Adrenal gland (tissue), 5 donors: ENCODE results near the gene KCNK7.

ENCODE experiments used
- CTCF ChIP-seq, 6 experiments: fragments of 450-650 bp in 4 of 6; fragments of 200-600 bp in 2 of 6; sonication (generic) in 1 of 6; IDR thresholded peaks; 1 replicate in 5 of 6; 2 replicates in 1 of 6; pipeline versions ENCODE4 v1.5.1 to v1.8.0; 2016 to 2021; ENCODE audit warnings: antibody characterized with exemption in 6 of 6, mild to moderate bottlenecking in 2 of 6, moderate library complexity in 1 of 6
- POLR2A ChIP-seq, 2 donors: fragments of 450-650 bp; IDR thresholded peaks; one replicate each; pipeline ENCODE4 v1.6.1; 2017; ENCODE audit warnings: antibody characterized with exemption in 2 of 2, mild to moderate bottlenecking in 2 of 2, moderate library complexity in 1 of 2
- donor health status: DM: no; HTN: no; CAD: no.

GRCh38 chr11:65637794-65638419 is 42.3 kb upstream of the KCNK7 start, which contains the start of gene SIPA1:
- TF ChIP-seq CTCF (IDR thresholded peaks at IDR 0.05): peak; percentile 5 to 61 (median 45)
- TF ChIP-seq POLR2A (IDR thresholded peaks at IDR 0.05): peak; percentile 21 to 57
